SIG-M5 (cell line): Measurements from ENCODE around the gene NOMO2.
"Not testable (repeated sequence)": the region's sequence is repeated elsewhere in the genome, so short reads cannot be mapped to it uniquely, and the experiment has no call there.

Source experiments
- DNase-seq: peaks from one replicate; lab custom pipeline; 2025; lab: John Stamatoyannopoulos, UW

The NOMO2 gene

GRCh38 chr16:18577942-18578341, 16.0 kb upstream of the NOMO2 start:
- not testable (repeated sequence) for DNase-seq

- not testable (repeated sequence) for DNase-seq
These were observed 14.0 kb upstream of the NOMO2 start for GRCh38 chr16:18575945-18576344.

- not testable (repeated sequence) for DNase-seq
These were observed 13.5 kb upstream of the NOMO2 start for GRCh38 chr16:18575298-18575917.

- DNase-seq: not testable (repeated sequence)
These were observed 12.0 kb upstream of the NOMO2 start for GRCh38 chr16:18573887-18574286.

GRCh38 chr16:18572973-18573372, 11.1 kb upstream of the NOMO2 start:
- DNase-seq: not testable (repeated sequence)

GRCh38 chr16:18571307-18571850, 9.5 kb upstream of the NOMO2 start:
- not testable (repeated sequence) for DNase-seq

- DNase-seq: not testable (repeated sequence)
These were observed 8.8 kb upstream of the NOMO2 start for GRCh38 chr16:18570529-18571306.

GRCh38 chr16:18560416-18561220, 1.3 kb downstream of the NOMO2 start:
- DNase-seq: not testable (repeated sequence)

GRCh38 chr16:18553671-18554070, 8.2 kb downstream of the NOMO2 start:
- DNase-seq: not testable (repeated sequence)

- not testable (repeated sequence) for DNase-seq
These were observed 14.5 kb downstream of the NOMO2 start for GRCh38 chr16:18547382-18547781.

GRCh38 chr16:18546853-18547252, 15.0 kb downstream of the NOMO2 start:
- DNase-seq: not testable (repeated sequence)

- DNase-seq: not testable (repeated sequence)
These were observed 17.4 kb downstream of the NOMO2 start for GRCh38 chr16:18544232-18545081.

- DNase-seq: not testable (repeated sequence)
These were observed 20.0 kb downstream of the NOMO2 start for GRCh38 chr16:18541912-18542311.

- DNase-seq: not testable (repeated sequence)
These were observed 24.9 kb downstream of the NOMO2 start for GRCh38 chr16:18537004-18537403.

- not testable (repeated sequence) for DNase-seq
These were observed 26.3 kb downstream of the NOMO2 start for GRCh38 chr16:18535519-18536168.

GRCh38 chr16:18534308-18534707, 27.6 kb downstream of the NOMO2 start:
- not testable (repeated sequence) for DNase-seq

GRCh38 chr16:18531323-18531722, 30.6 kb downstream of the NOMO2 start:
- DNase-seq: not testable (repeated sequence)

- not testable (repeated sequence) for DNase-seq
These were observed 31.6 kb downstream of the NOMO2 start for GRCh38 chr16:18530329-18530728.

- DNase-seq: not testable (repeated sequence)
These were observed 35.4 kb downstream of the NOMO2 start for GRCh38 chr16:18526547-18526946.

- not testable (repeated sequence) for DNase-seq
These were observed 35.9 kb downstream of the NOMO2 start for GRCh38 chr16:18525882-18526482.
